Neuron (in vitro differentiated cells): ENCODE results near the gene SMIM24.
"Not testable (repeated sequence)": the region's sequence is repeated elsewhere in the genome, so short reads cannot be mapped to it uniquely, and the experiment has no call there.

Experiments used
- H2AFZ ChIP-seq: one replicate; pipeline ENCODE4 v1.6.1; 2013; ENCODE audit warnings: low read depth, mild to moderate bottlenecking, inconsistent platforms, low read length, moderate library complexity
- H3K27me3 ChIP-seq: one replicate; pipeline ENCODE4 v1.6.1; 2013; ENCODE audit warnings: low read length; ENCODE audit not compliant: insufficient read depth
- H3K36me3 ChIP-seq: one replicate; pipeline ENCODE4 v1.6.1; 2013; ENCODE audit warnings: low read length; ENCODE audit not compliant: insufficient read depth
- H3K4me1 ChIP-seq: one replicate; pipeline ENCODE4 v1.6.1; 2013; ENCODE audit warnings: low read length; ENCODE audit not compliant: insufficient read depth
- H3K4me3 ChIP-seq: 2 replicates; pipeline ENCODE4 v1.5.1; 2013; ENCODE audit warnings: mild to moderate bottlenecking, low read length, moderate library complexity
- H3K9me3 ChIP-seq: one replicate; pipeline ENCODE4 v1.6.1; 2013; ENCODE audit warnings: low read length

The SMIM24 gene

GRCh38 chr19:3456925-3457527, 23.3 kb downstream of the SMIM24 start:
- H3K27me3 ChIP-seq: peaks cover 19% of the 10 kb centered on the region

GRCh38 chr19:3455960-3456601, 24.2 kb downstream of the SMIM24 start:
- Histone ChIP-seq H3K27me3 (peaks cover 19% of the 10 kb centered on the region), H3K9me3 (no peaks in the 10 kb centered on the region), H3K36me3 (no peaks in the 10 kb centered on the region), H2AFZ (no peak overlapping the region), H3K4me1 (peaks cover 20% of the 10 kb centered on the region), H3K4me3 (no peak overlapping the region)

More at GRCh38 chr19:3456925-3457527, 23.3 kb downstream of the SMIM24 start:
- no peak overlapping the region for H2AFZ ChIP-seq
- no peaks in the 10 kb centered on the region for H3K36me3 ChIP-seq
- H3K4me3 ChIP-seq: no peak overlapping the region
- H3K4me1 ChIP-seq: peaks cover 20% of the 10 kb centered on the region
- no peaks in the 10 kb centered on the region for H3K9me3 ChIP-seq

- H3K27me3 ChIP-seq: peaks cover 19% of the 10 kb centered on the region
- H3K9me3 ChIP-seq: no peaks in the 10 kb centered on the region
- no peak overlapping the region for H3K4me3 ChIP-seq
- H3K4me1 ChIP-seq: peaks cover 20% of the 10 kb centered on the region
- H2AFZ ChIP-seq: no peak overlapping the region
- H3K36me3 ChIP-seq: no peaks in the 10 kb centered on the region
These were observed 24.9 kb downstream of the SMIM24 start for GRCh38 chr19:3455393-3455955.

DNA sequence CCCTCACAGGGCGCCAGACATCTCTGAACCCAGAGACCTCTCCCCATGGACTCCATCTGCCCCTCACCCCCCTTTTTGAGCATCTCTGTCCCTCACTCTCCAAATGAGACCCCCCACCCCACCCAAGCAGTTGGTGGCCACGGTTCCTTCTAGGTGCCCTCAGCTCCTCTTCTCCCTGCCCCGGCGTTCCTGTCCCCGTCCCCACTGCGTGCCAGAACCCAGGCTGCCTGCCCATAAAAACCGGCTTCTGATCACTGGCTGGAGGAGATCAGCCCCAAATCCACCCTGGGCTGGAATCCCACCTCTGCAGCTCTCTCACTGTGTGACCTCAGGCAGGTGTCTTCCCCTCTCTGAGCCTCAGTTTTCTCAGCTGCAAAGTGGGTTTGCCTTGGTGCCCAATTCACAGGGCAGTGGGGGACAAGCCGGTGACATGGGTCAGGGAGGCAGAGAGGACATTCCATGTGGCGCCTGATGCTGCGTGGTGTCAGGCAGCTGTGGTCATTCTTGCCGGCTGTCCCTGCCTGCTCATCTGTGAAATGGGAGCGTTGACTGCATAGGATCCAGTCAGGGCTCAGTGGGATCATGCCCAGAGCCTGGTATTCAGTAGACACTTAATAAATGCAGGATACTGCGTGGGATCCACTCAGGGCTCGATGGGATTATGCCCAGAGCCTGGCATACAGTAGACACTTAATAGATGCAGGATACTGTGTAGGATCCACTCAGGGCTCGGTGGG, 25.5 kb downstream of the SMIM24 start:
- Histone ChIP-seq H3K27me3 (peaks cover 19% of the 10 kb centered on the region), H2AFZ (no peak overlapping the region), H3K4me1 (peaks cover 20% of the 10 kb centered on the region), H3K36me3 (no peaks in the 10 kb centered on the region), H3K9me3 (no peaks in the 10 kb centered on the region), H3K4me3 (no peak overlapping the region)

DNA sequence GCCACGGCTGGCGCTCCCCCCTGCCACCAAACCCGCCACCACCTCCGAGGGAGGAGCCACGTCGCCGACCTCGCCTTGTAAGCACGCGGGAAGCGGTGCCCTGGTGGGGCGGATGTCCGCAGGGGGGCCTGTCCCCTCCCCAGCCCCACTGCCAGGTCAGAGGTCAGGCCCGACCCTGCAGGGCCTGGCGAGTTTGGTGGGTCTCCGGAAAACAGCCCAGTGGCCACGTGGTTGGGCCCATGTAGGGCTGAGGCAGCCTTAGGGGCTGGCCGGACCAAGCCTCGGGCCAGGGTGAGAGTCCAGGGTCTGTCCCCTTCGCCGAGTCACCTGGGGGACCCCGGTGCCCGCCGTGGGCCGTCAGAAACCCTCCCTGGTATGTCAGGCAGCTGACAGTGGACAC, 26.5 kb downstream of the SMIM24 start:
- Histone ChIP-seq H3K9me3 (no peaks in the 10 kb centered on the region), H3K27me3 (peaks cover 19% of the 10 kb centered on the region), H3K4me3 (no peak overlapping the region), H3K36me3 (no peaks in the 10 kb centered on the region), H3K4me1 (peaks cover 14% of the 10 kb centered on the region), H2AFZ (no peak overlapping the region)

- H3K36me3 ChIP-seq, H2AFZ ChIP-seq, H3K4me1 ChIP-seq, H3K9me3 ChIP-seq, H3K4me3 ChIP-seq: not testable (repeated sequence)
- H3K27me3 ChIP-seq: peaks cover 16% of the 10 kb centered on the region
These were observed 27.4 kb downstream of the SMIM24 start for GRCh38 chr19:3452942-3453214.

GRCh38 chr19:3452171-3452941, 28.0 kb downstream of the SMIM24 start:
- Histone ChIP-seq H3K27me3 (peaks cover 14% of the 10 kb centered on the region), H3K36me3 (no peaks in the 10 kb centered on the region)

GRCh38 chr19:3451451-3451866, 28.9 kb downstream of the SMIM24 start:
- Histone ChIP-seq H3K4me3 (no peak overlapping the region), H3K9me3 (no peaks in the 10 kb centered on the region), H3K36me3 (no peaks in the 10 kb centered on the region), H2AFZ (no peak overlapping the region), H3K4me1 (no peaks in the 10 kb centered on the region), H3K27me3 (peaks cover 13% of the 10 kb centered on the region)

More at GRCh38 chr19:3452171-3452941, 28.0 kb downstream of the SMIM24 start:
- no peaks in the 10 kb centered on the region for H3K9me3 ChIP-seq
- H3K4me3 ChIP-seq: no peak overlapping the region
- no peak overlapping the region for H2AFZ ChIP-seq
- H3K4me1 ChIP-seq: no peaks in the 10 kb centered on the region

GRCh38 chr19:3450796-3451411, 29.4 kb downstream of the SMIM24 start:
- H3K9me3 ChIP-seq: no peaks in the 10 kb centered on the region
- no peaks in the 10 kb centered on the region for H3K36me3 ChIP-seq
- H3K4me3 ChIP-seq: no peak overlapping the region
- H3K27me3 ChIP-seq: peaks cover 11% of the 10 kb centered on the region
- H3K4me1 ChIP-seq: no peaks in the 10 kb centered on the region
- no peak overlapping the region for H2AFZ ChIP-seq

DNA sequence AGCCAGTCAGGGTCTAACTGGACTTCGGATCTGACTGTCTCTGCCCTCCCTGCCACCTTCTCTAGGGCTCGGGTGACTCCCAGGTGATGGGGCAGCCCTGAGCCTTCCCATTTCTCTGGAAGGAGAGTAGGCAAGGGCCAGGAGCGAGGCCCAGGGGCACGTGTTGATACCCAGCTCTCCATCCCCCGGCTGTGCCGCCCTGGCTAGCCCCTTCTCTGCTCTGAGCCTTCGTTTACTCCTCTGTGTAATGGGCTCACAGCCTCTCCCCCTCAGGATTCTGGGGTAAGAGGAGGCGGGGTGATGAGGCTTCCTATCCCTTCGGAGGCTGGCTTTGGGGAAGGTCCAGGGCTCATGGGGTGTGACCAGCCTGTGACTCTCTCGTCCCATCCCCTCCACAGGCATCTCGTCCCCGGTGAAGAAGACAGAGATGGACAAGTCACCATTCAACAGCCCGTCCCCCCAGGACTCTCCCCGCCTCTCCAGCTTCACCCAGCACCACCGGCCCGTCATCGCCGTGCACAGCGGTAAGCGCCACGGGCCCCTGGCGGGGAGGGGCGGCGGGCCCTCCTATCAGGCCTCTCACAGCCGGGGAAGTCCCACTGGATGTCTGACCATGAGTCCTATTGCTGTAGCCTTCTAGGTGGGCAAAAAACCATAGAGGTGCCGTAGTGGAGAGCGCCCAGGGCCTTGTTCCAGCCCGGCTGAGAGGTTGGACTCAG, 31.6 kb downstream of the SMIM24 start:
- no peaks in the 10 kb centered on the region for H3K9me3 ChIP-seq
- H3K36me3 ChIP-seq: no peaks in the 10 kb centered on the region
- peaks cover 11% of the 10 kb centered on the region for H3K27me3 ChIP-seq
- H2AFZ ChIP-seq: no peak overlapping the region
- H3K4me3 ChIP-seq: no peak overlapping the region
- H3K4me1 ChIP-seq: peaks cover 9% of the 10 kb centered on the region

- H3K9me3 ChIP-seq, H3K36me3 ChIP-seq, H3K4me3 ChIP-seq, H2AFZ ChIP-seq: not testable (repeated sequence)
- Histone ChIP-seq H3K27me3 (peaks cover 13% of the 10 kb centered on the region), H3K4me1 (peaks cover 18% of the 10 kb centered on the region)
These were observed 33.7 kb downstream of the SMIM24 start for GRCh38 chr19:3446657-3447056.

- H3K36me3 ChIP-seq: no peaks in the 10 kb centered on the region
- no peak overlapping the region for H3K4me3 ChIP-seq
- no peaks in the 10 kb centered on the region for H3K9me3 ChIP-seq
- peaks cover 18% of the 10 kb centered on the region for H3K4me1 ChIP-seq
- no peak overlapping the region for H2AFZ ChIP-seq
- peaks cover 18% of the 10 kb centered on the region for H3K27me3 ChIP-seq
These were observed 35.6 kb downstream of the SMIM24 start for GRCh38 chr19:3444695-3445234.
